ENCODE results near the gene EIF4G2. TPM values are rescaled to one million over a fixed set of nuclear protein-coding genes. Genes with fewer than 3 reads are reported as not detected.
"Not testable (repeated sequence)": the region's sequence is repeated elsewhere in the genome, so short reads cannot be mapped to it uniquely, and the experiment has no call there.

The EIF4G2 gene
- total RNA-seq, 4 donors from 2014 or later, result 587 to 866 (median 665) TPM

GRCh38 chr11:10824888-10825287, 16.2 kb upstream of the EIF4G2 start:
- ATAC-seq, result no peak
- no peaks in the 10 kb centered on the region for H3K36me3 ChIP-seq
- H3K27ac ChIP-seq, result no peak overlapping the region
- WGBS, 2 donors (ENCODE audit: low coverage in 1 of 2), result 54% methylated on average over 2 of the region's 3 CpGs; no CpG with 5 or more reads in 1 of the 2 donors
- no peaks in the 10 kb centered on the region for H3K27me3 ChIP-seq
- no peak overlapping the region for H3K4me3 ChIP-seq
- peaks cover 0 to 7% (median 0%) of the 10 kb centered on the region in 3 donors for H3K4me1 ChIP-seq
- no peaks in the 10 kb centered on the region for H3K9me3 ChIP-seq
- TF ChIP-seq EP300 (IDR thresholded peaks at IDR 0.05) (no peak), CTCF (IDR thresholded peaks at IDR 0.05) (no peak), POLR2AphosphoS5 (IDR thresholded peaks at IDR 0.05) (no peak), POLR2A (IDR thresholded peaks at IDR 0.05) (no peak)

- Histone ChIP-seq H3K27me3 (no peaks in the 10 kb centered on the region), H3K4me3 (no peak overlapping the region), H3K9me3 (no peaks in the 10 kb centered on the region), H3K4me1 (peaks cover 0 to 7% (median 0%) of the 10 kb centered on the region in 3 donors), H3K36me3 (no peaks in the 10 kb centered on the region), H3K27ac (peak overlapping the region in 2 of 4 donors; percentile 29 to 50)
- ATAC-seq, result no peak
- no peak for TF ChIP-seq EP300 (IDR thresholded peaks at IDR 0.05)
- TF ChIP-seq CTCF (IDR thresholded peaks at IDR 0.05), result no peak
- TF ChIP-seq POLR2AphosphoS5 (IDR thresholded peaks at IDR 0.05), result no peak
- no peak for TF ChIP-seq POLR2A (IDR thresholded peaks at IDR 0.05)
- 37 to 72% methylated on average over 2 of the region's 2 CpGs for WGBS, 2 donors (ENCODE audit: low coverage in 1 of 2)
These were observed 14.4 kb upstream of the EIF4G2 start for GRCh38 chr11:10823152-10823579.

GRCh38 chr11:10822491-10822890, 13.8 kb upstream of the EIF4G2 start:
- not testable (repeated sequence) for H3K9me3 ChIP-seq, H3K36me3 ChIP-seq, H3K4me3 ChIP-seq, H3K27ac ChIP-seq, H3K4me1 ChIP-seq, H3K27me3 ChIP-seq, ATAC-seq
- WGBS, 2 donors (ENCODE audit: low coverage in 1 of 2), result 74 to 100% methylated on average over 1 to 3 of the region's 3 CpGs

- Histone ChIP-seq H3K27ac (no peak overlapping the region), H3K27me3 (no peaks in the 10 kb centered on the region), H3K9me3 (no peaks in the 10 kb centered on the region), H3K4me1 (peaks cover 0 to 7% (median 0%) of the 10 kb centered on the region in 3 donors), H3K36me3 (no peaks in the 10 kb centered on the region), H3K4me3 (no peak overlapping the region)
- no peak for ATAC-seq
- WGBS, 2 donors (ENCODE audit: low coverage in 1 of 2), result 75% methylated on average over 1 of the region's 1 CpG; no CpG with 5 or more reads in 1 of the 2 donors
- TF ChIP-seq POLR2A (IDR thresholded peaks at IDR 0.05), result no peak
- TF ChIP-seq CTCF (IDR thresholded peaks at IDR 0.05), result no peak
- no peak for TF ChIP-seq EP300 (IDR thresholded peaks at IDR 0.05)
- TF ChIP-seq POLR2AphosphoS5 (IDR thresholded peaks at IDR 0.05), result no peak
These were observed 9.9 kb upstream of the EIF4G2 start for GRCh38 chr11:10818594-10818993.

- no peak for ATAC-seq
- TF ChIP-seq CTCF (IDR thresholded peaks at IDR 0.05), result no peak
- TF ChIP-seq EP300 (IDR thresholded peaks at IDR 0.05), result no peak
- no peak for TF ChIP-seq POLR2AphosphoS5 (IDR thresholded peaks at IDR 0.05)
- TF ChIP-seq POLR2A (IDR thresholded peaks at IDR 0.05), result no peak
- Histone ChIP-seq H3K4me1 (peaks cover 0 to 11% (median 0%) of the 10 kb centered on the region in 3 donors), H3K4me3 (no peak overlapping the region), H3K9me3 (no peaks in the 10 kb centered on the region), H3K36me3 (no peaks in the 10 kb centered on the region), H3K27me3 (no peaks in the 10 kb centered on the region), H3K27ac (no peak overlapping the region)
These were observed 5.2 kb upstream of the EIF4G2 start for GRCh38 chr11:10813945-10814344.
